Thyroid gland (tissue), 4 donors: ENCODE results near the gene SLC51B.

Experiments
- CTCF ChIP-seq, 6 experiments: fragments of 200-600 bp in 3 of 6; fragments of 450-650 bp in 3 of 6; sonication (generic) in 3 of 6; IDR thresholded peaks; one replicate each; pipeline ENCODE4 v1.5.1; 2016 to 2019; ENCODE audit warnings: antibody characterized with exemption in 6 of 6, mild to moderate bottlenecking in 2 of 6, inconsistent platforms in 1 of 6, moderate library complexity in 1 of 6
- POLR2A ChIP-seq, 2 donors: fragments of 450-650 bp; IDR thresholded peaks; one replicate each; pipeline ENCODE4 v1.6.1; 2017; ENCODE audit warnings: antibody characterized with exemption in 2 of 2, mild to moderate bottlenecking in 2 of 2, moderate library complexity in 1 of 2

- no peak for TF ChIP-seq CTCF (IDR thresholded peaks at IDR 0.05)
- no peak for TF ChIP-seq POLR2A (IDR thresholded peaks at IDR 0.05)
Measured at GRCh38 chr15:65059369-65059750, 14.2 kb downstream of the SLC51B start.
